Activated naive CD8-positive, alpha-beta T cell treated with anti-CD3 and anti-CD28 coated beads, Interleukin-2, amount 50 U/mL, for 24 hours (primary cell): ENCODE data around the gene IBA57.
"Not testable (repeated sequence)": the region's sequence is repeated elsewhere in the genome, so short reads cannot be mapped to it uniquely, and the experiment has no call there.

Experiments
- ATAC-seq: fragments of 150-1000 bp; cut with Tn5 transposase; one replicate; pipeline ENCODE4 v1.10.0; 2021
- DNase-seq: peaks from one replicate; pipeline ENCODE4 v3.0.0; 2021
- H3K27ac Mint-ChIP-seq: one replicate; pipeline ENCODE4 v1.8.0; 2021; ENCODE audit warnings: mild to moderate bottlenecking, mixed read lengths
- H3K27me3 Mint-ChIP-seq: one replicate; pipeline ENCODE4 v1.8.0; 2021; ENCODE audit warnings: mixed read lengths
- H3K36me3 Mint-ChIP-seq: one replicate; pipeline ENCODE4 v1.8.0; 2021; ENCODE audit warnings: low read depth, mixed read lengths
- H3K4me1 Mint-ChIP-seq: one replicate; pipeline ENCODE4 v1.8.0; 2021; ENCODE audit warnings: mixed read lengths
- H3K4me3 Mint-ChIP-seq: one replicate; pipeline ENCODE4 v1.8.0; 2021; ENCODE audit warnings: mild to moderate bottlenecking, moderate library complexity, mixed read lengths
- H3K9me3 Mint-ChIP-seq: one replicate; pipeline ENCODE4 v1.8.0; 2021; ENCODE audit warnings: mixed read lengths

Gene IBA57

GRCh38 chr1:228170666-228171065 is 5.1 kb downstream of the IBA57 start:
- no peaks in the 10 kb centered on the region for H3K9me3 Mint-ChIP-seq
- peaks cover 12% of the 10 kb centered on the region for H3K4me1 Mint-ChIP-seq
- no peak overlapping the region for H3K27ac Mint-ChIP-seq
- ATAC-seq (no peak), DNase-seq (no peak)
- no peak overlapping the region for H3K4me3 Mint-ChIP-seq
- no peaks in the 10 kb centered on the region for H3K36me3 Mint-ChIP-seq
- no peaks in the 10 kb centered on the region for H3K27me3 Mint-ChIP-seq

DNA sequence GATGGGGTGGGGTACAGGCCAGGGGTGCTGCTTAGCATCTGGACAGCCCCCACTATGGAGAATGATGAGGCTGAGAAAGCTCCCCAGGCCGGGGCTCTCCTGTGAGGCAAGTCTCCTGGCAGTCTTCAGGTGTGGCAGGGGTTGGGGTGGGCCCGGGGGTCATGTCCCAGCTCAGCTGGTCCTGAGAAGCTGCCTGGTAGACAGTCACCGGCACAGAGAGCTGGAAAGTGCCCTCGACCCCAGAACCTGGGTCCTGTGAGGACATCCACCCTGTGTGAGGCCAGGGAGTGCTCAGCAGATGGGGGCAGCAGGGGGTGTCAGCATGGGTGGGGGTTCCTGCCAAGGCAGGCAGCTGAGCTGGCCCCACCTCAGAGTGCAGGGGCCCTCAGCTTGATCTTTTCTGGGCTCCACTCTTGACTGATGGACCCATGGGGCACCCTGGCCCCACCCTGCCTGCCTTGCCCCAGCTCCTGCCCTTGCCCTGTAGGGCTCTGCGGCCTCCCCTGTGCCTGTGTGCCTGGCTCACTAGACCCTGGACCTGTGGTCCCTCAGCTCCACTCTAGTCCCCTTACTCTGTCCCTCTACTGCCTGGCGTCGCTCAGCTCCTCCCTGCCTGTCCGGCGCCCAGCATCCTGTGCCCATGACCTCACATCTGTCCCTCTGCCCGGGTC is 5.8 kb downstream of the IBA57 start:
- Mint-ChIP-seq H3K27ac (no peak overlapping the region), H3K27me3 (no peaks in the 10 kb centered on the region), H3K9me3 (no peaks in the 10 kb centered on the region), H3K4me3 (no peak overlapping the region), H3K4me1 (peaks cover 12% of the 10 kb centered on the region), H3K36me3 (no peaks in the 10 kb centered on the region)
- no peak for DNase-seq
- ATAC-seq = no peak

GRCh38 chr1:228172591-228173527 is 7.3 kb downstream of the IBA57 start:
- H3K9me3 Mint-ChIP-seq = no peaks in the 10 kb centered on the region
- H3K27ac Mint-ChIP-seq = no peak overlapping the region
- H3K36me3 Mint-ChIP-seq = no peaks in the 10 kb centered on the region
- H3K4me1 Mint-ChIP-seq = peaks cover 1% of the 10 kb centered on the region
- H3K27me3 Mint-ChIP-seq = no peaks in the 10 kb centered on the region
- ATAC-seq = no peak
- no peak overlapping the region for H3K4me3 Mint-ChIP-seq
- DNase-seq = no peak

GRCh38 chr1:228173528-228174481 is 8.2 kb downstream of the IBA57 start:
- H3K4me1 Mint-ChIP-seq, ATAC-seq, H3K4me3 Mint-ChIP-seq, DNase-seq, H3K36me3 Mint-ChIP-seq, H3K27me3 Mint-ChIP-seq, H3K9me3 Mint-ChIP-seq, H3K27ac Mint-ChIP-seq: not testable (repeated sequence)

DNA sequence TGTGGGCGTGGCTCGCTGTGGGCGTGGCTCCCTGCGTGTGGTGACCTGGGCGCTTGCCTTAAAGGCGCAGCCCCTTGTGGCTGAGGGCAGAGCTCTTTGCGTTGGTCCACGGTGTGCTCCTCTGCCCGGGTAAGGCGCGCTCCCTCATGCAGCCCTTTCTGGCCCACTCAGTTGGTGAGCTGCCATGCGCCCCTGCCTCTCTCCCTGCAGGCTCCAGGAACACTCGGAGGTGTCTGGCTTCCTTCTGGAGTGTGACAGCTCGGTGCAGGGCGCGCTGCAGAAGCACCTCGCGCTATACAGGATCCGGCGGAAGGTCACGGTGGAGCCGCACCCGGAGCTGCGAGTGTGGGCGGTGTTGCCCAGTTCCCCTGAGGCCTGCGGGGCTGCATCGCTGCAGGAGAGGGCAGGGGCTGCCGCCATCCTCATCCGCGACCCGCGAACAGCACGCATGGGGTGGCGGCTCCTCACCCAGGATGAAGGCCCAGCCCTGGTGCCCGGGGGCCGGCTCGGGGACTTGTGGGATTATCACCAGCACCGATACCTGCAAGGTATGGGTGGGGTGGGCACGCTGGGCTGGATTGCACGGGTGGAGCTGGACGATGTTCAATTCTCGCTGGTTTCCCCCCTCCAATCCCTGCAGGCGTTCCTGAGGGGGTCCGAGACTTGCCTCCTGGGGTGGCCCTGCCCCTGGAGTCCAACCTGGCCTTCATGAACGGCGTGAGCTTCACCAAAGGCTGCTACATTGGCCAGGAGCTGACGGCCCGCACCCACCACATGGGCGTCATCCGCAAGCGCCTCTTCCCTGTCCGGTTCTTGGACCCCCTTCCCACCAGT is 9.1 kb downstream of the IBA57 start:
- ATAC-seq (peak; percentile 24), DNase-seq (no peak)
- H3K4me1 Mint-ChIP-seq = no peaks in the 10 kb centered on the region
- H3K27me3 Mint-ChIP-seq = no peaks in the 10 kb centered on the region
- no peak overlapping the region for H3K27ac Mint-ChIP-seq
- no peaks in the 10 kb centered on the region for H3K36me3 Mint-ChIP-seq
- no peak overlapping the region for H3K4me3 Mint-ChIP-seq
- H3K9me3 Mint-ChIP-seq = no peaks in the 10 kb centered on the region

GRCh38 chr1:228175316-228176023 is 9.9 kb downstream of the IBA57 start:
- Mint-ChIP-seq H3K9me3 (no peaks in the 10 kb centered on the region), H3K4me3 (no peak overlapping the region), H3K4me1 (no peaks in the 10 kb centered on the region), H3K27me3 (no peaks in the 10 kb centered on the region), H3K36me3 (no peaks in the 10 kb centered on the region), H3K27ac (no peak overlapping the region)
- DNase-seq (no peak), ATAC-seq (no peak)

DNA sequence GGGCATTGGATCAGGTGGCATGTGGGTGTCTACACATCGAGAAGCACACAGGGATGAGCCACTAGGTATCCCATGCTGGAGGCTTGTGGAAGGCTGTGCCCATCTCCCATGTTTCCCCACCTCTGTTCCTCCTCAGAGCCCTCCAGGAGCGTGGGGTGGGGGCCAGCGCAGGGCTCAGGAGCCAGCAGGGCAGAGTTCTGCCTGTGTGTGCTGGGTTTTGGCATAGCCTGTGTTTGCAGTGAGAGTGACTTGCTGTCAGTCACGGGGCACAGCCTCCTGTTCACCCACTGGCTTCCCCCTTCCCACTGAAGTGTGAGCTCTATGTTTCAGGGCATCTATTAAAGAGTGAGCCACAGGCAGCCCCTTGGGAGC is 10.4 kb downstream of the IBA57 start:
- Mint-ChIP-seq H3K9me3 (no peaks in the 10 kb centered on the region), H3K4me3 (no peak overlapping the region), H3K36me3 (no peaks in the 10 kb centered on the region), H3K4me1 (no peaks in the 10 kb centered on the region), H3K27ac (no peak overlapping the region), H3K27me3 (no peaks in the 10 kb centered on the region)
- ATAC-seq (no peak), DNase-seq (no peak)

- no peak for DNase-seq
- H3K36me3 Mint-ChIP-seq = no peaks in the 10 kb centered on the region
- H3K9me3 Mint-ChIP-seq = no peaks in the 10 kb centered on the region
- no peak overlapping the region for H3K27ac Mint-ChIP-seq
- H3K4me1 Mint-ChIP-seq = no peaks in the 10 kb centered on the region
- H3K4me3 Mint-ChIP-seq = no peak overlapping the region
- H3K27me3 Mint-ChIP-seq = no peaks in the 10 kb centered on the region
- no peak for ATAC-seq
Observed at GRCh38 chr1:228176461-228177182, 11.0 kb downstream of the IBA57 start.

- no peaks in the 10 kb centered on the region for H3K36me3 Mint-ChIP-seq
- H3K27ac Mint-ChIP-seq = no peak overlapping the region
- no peaks in the 10 kb centered on the region for H3K4me1 Mint-ChIP-seq
- DNase-seq = no peak
- no peaks in the 10 kb centered on the region for H3K27me3 Mint-ChIP-seq
- H3K9me3 Mint-ChIP-seq = no peaks in the 10 kb centered on the region
- ATAC-seq = no peak
- H3K4me3 Mint-ChIP-seq = no peak overlapping the region
Observed at GRCh38 chr1:228177183-228177475, 11.5 kb downstream of the IBA57 start.

DNA sequence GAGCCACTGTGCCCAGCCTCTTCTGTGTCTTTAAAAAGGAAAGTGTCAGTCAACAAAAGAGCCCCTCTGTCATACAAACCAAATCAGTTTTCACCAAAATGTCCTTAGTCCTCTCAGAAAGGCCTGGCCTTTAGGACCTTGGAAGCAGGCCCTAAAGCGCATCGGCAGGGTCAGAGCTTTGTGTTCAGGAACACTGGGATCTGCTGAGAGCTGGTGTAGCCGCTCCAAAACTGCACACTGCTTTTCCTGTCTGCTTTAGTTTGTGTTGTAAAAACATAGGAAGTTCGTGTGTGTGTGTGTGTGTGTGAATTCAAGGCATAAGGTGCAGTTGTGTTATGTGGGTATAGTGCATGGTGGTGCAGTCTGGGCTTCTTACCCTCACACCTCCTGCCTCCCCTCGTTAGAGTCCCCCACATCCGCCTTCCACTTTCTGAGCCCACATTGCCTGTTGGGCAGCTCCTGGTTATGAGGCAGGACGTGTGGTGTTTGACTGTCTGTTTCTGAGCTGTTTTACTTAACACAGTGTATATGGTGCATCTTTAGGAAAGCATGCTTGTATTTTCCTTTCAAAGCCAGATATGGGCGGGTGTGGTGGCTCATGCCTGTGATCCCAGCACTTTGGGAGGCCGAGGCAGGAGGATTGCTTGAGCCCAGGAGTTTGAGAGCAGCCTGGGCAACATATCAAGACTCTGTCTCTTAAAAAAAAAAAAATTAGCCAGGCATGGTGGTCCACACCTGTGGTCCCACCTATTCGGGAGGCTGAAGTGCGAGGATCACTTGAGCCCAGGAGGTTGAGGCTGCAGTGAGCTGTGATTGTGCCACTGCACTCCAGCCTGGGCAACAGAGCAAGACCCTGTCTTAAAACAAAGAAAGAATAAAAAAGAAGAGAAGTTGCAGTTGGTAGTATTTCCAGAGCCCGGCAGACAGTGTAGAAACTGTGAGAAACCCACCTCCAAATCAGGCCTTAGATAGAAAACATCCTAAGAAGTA is 12.4 kb downstream of the IBA57 start:
- Mint-ChIP-seq H3K4me1 (no peaks in the 10 kb centered on the region), H3K4me3 (no peak overlapping the region), H3K9me3 (no peaks in the 10 kb centered on the region), H3K27ac (no peak overlapping the region), H3K36me3 (no peaks in the 10 kb centered on the region), H3K27me3 (no peaks in the 10 kb centered on the region)
- DNase-seq (no peak), ATAC-seq (no peak)

DNA sequence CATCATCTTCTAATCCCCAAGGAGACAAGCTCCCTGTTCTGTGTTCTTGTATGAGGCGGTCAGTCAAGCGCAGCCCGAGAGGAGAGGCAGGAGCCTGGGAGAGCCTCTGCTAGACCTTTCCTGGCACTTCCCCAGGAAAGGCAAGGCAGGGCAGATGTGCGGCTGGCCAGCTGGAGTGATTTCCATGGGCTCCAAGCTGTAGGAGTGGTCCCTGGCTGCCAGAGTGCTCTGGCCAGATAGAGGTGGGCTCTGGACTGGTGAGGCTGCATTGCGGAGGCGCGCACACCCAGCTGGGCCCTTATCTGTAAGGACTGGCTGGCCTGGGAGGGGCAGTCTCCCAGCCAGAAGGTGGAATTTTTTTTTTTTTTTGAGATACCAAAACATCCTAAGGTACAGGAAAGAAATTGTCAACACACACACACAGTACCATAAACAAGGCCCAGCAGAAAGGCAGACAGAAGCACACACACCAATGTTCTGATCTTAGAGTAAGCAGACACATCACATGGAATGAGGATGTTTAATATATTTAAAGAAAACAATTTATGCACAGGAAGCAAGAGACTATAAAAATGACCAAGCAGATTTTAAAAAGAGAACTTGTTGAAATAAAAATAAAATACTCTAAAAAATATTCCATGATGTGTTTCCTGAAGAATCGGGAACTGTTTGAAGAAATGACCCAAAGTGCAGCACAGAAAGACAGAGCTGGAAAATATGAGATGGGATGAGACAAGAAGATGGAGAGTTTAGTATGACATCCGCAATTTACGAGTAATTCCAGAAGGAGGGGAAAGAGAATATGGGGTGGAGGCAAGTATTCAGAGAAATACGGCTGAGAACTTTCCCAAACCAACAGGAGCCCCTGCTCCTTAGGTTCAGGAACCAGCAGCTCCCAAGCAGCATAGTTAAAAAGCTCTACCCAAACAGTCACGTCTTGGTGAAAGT is 13.4 kb downstream of the IBA57 start:
- ATAC-seq = no peak
- H3K36me3 Mint-ChIP-seq = no peaks in the 10 kb centered on the region
- H3K4me3 Mint-ChIP-seq = no peak overlapping the region
- no peaks in the 10 kb centered on the region for H3K9me3 Mint-ChIP-seq
- no peak for DNase-seq
- H3K4me1 Mint-ChIP-seq = no peaks in the 10 kb centered on the region
- H3K27me3 Mint-ChIP-seq = no peaks in the 10 kb centered on the region
- H3K27ac Mint-ChIP-seq = no peak overlapping the region
